H9 (cell line): ENCODE results near the gene FADD. TPM values are rescaled to one million over a fixed set of nuclear protein-coding genes. Genes with fewer than 3 reads are reported as not detected.

Experiments
- DNase-seq: peaks from one replicate; pipeline ENCODE4 v3.0.0-alpha.2; 2017
- H2AFZ ChIP-seq: one replicate; pipeline ENCODE4 v1.6.1; 2013; ENCODE audit warnings: mild to moderate bottlenecking, low read length, control low read depth, moderate library complexity
- H2AK5ac ChIP-seq: 2 replicates; pipeline ENCODE4 v1.6.1; 2013; ENCODE audit warnings: low read length, control low read depth, mixed read lengths; ENCODE audit not compliant: insufficient read length
- H2BK120ac ChIP-seq: one replicate; pipeline ENCODE4 v1.6.1; 2013; ENCODE audit warnings: low read depth, mild to moderate bottlenecking, low read length, control low read depth, inconsistent platforms; ENCODE audit not compliant: poor library complexity, severe bottlenecking
- H2BK12ac ChIP-seq: 2 replicates; pipeline ENCODE4 v1.6.1; 2013; ENCODE audit warnings: low read length, control low read depth, mixed read lengths, low read depth; ENCODE audit not compliant: insufficient read length
- H2BK15ac ChIP-seq: 2 replicates; pipeline ENCODE4 v1.6.1; 2013; ENCODE audit warnings: low read depth, low read length, control low read depth
- H2BK20ac ChIP-seq: one replicate; pipeline ENCODE4 v1.6.1; 2013; ENCODE audit warnings: low read depth, mild to moderate bottlenecking, low read length, control low read depth, inconsistent platforms; ENCODE audit not compliant: poor library complexity, severe bottlenecking
- H2BK5ac ChIP-seq: 2 replicates; pipeline ENCODE4 v1.6.1; 2013; ENCODE audit warnings: low read length, control low read depth, mixed read lengths; ENCODE audit not compliant: insufficient read length
- H3K14ac ChIP-seq: 2 replicates; pipeline ENCODE4 v1.6.1; 2013; ENCODE audit warnings: low read length, control low read depth; ENCODE audit not compliant: insufficient read depth
- H3K18ac ChIP-seq: 2 replicates; pipeline ENCODE4 v1.6.1; 2013; ENCODE audit warnings: low read depth, mild to moderate bottlenecking, mixed read lengths, low read length, control low read depth; ENCODE audit not compliant: insufficient read length
- H3K23ac ChIP-seq: 2 replicates; pipeline ENCODE4 v1.6.1; 2013; ENCODE audit warnings: low read length, control low read depth, mixed read lengths, low read depth; ENCODE audit not compliant: insufficient read length
- H3K23me2 ChIP-seq: 2 replicates; pipeline ENCODE4 v1.6.1; 2013; ENCODE audit warnings: low read depth, mild to moderate bottlenecking, mixed read lengths, low read length, control low read depth; ENCODE audit not compliant: insufficient read length, poor library complexity, severe bottlenecking
- H3K27ac ChIP-seq: 2 replicates; pipeline ENCODE4 v1.5.1; 2013; ENCODE audit warnings: low read length, control low read depth, mixed read lengths, low read depth; ENCODE audit not compliant: insufficient read length
- H3K27me3 ChIP-seq: 2 replicates; pipeline ENCODE4 v1.6.1; 2013; ENCODE audit warnings: low read length, control low read depth, inconsistent platforms; ENCODE audit not compliant: insufficient read depth
- H3K4ac ChIP-seq: 2 replicates; pipeline ENCODE4 v1.6.1; 2013; ENCODE audit warnings: low read depth, mild to moderate bottlenecking, control low read depth, inconsistent platforms, low read length, moderate library complexity
- H3K4me1 ChIP-seq: 2 replicates; pipeline ENCODE4 v1.6.1; 2013; ENCODE audit warnings: low read length, control low read depth, inconsistent platforms; ENCODE audit not compliant: insufficient read depth
- H3K4me2 ChIP-seq: 2 replicates; pipeline ENCODE4 v1.6.1; 2013; ENCODE audit warnings: low read length, control low read depth, mixed read lengths; ENCODE audit not compliant: insufficient read length, insufficient read depth
- H3K56ac ChIP-seq: 2 replicates; pipeline ENCODE4 v1.6.1; 2013; ENCODE audit warnings: low read depth, mild to moderate bottlenecking, mixed read lengths, low read length, control low read depth; ENCODE audit not compliant: insufficient read length
- H3K79me1 ChIP-seq: 2 replicates; pipeline ENCODE4 v1.6.1; 2013; ENCODE audit warnings: low read depth, mild to moderate bottlenecking, moderate library complexity, low read length, control low read depth, inconsistent platforms; ENCODE audit not compliant: insufficient read depth, poor library complexity, severe bottlenecking
- H3K79me2 ChIP-seq: 2 replicates; pipeline ENCODE4 v1.6.1; 2013; ENCODE audit warnings: low read length, control low read depth, inconsistent platforms; ENCODE audit not compliant: insufficient read depth
- H3K9ac ChIP-seq: 2 replicates; pipeline ENCODE4 v1.6.1; 2013; ENCODE audit warnings: low read length, control low read depth, mixed read lengths; ENCODE audit not compliant: insufficient read length; ENCODE audit errors: extremely low read depth
- H3K9me3 ChIP-seq: one replicate; pipeline ENCODE4 v1.6.1; 2013; ENCODE audit warnings: low read depth, low read length, inconsistent platforms; ENCODE audit not compliant: control insufficient read depth
- H3T11ph ChIP-seq: one replicate; pipeline ENCODE4 v1.6.1; 2013; ENCODE audit warnings: mild to moderate bottlenecking, low read length, control low read depth, inconsistent platforms
- H4K20me1 ChIP-seq: one replicate; pipeline ENCODE4 v1.6.1; 2013; ENCODE audit not compliant: control insufficient read depth, insufficient read length, insufficient read depth
- H4K5ac ChIP-seq: 2 replicates; pipeline ENCODE4 v1.6.1; 2013; ENCODE audit warnings: low read depth, mild to moderate bottlenecking, mixed read lengths, low read length, control low read depth; ENCODE audit not compliant: insufficient read length
- H4K8ac ChIP-seq: replicated peaks from 2 replicates; pipeline ENCODE4 v1.6.1; 2013; ENCODE audit warnings: low read length, control low read depth, mixed read lengths, low read depth; ENCODE audit not compliant: insufficient read length
- H4K91ac ChIP-seq: 2 replicates; pipeline ENCODE4 v1.6.1; 2013; ENCODE audit warnings: low read depth, mild to moderate bottlenecking, moderate library complexity, mixed read lengths, low read length, control low read depth; ENCODE audit not compliant: insufficient read length
- H3K27ac Mint-ChIP-seq, 3 experiments: 2 replicates in 2 of 3; 3 replicates in 1 of 3; pipeline ENCODE4 v1.8.0; 2020 to 2021; ENCODE audit warnings: mixed read lengths in 3 of 3, mild to moderate bottlenecking in 1 of 3, moderate library complexity in 1 of 3
- H3K27me3 Mint-ChIP-seq: 2 replicates; pipeline ENCODE4 v1.8.0; 2021; ENCODE audit warnings: low read depth, mild to moderate bottlenecking, moderate library complexity, mixed read lengths
- H3K36me3 Mint-ChIP-seq, 3 experiments: 2 replicates in 2 of 3; 3 replicates in 1 of 3; pipeline ENCODE4 v1.8.0; 2020 to 2021; ENCODE audit warnings: low read depth in 3 of 3, mixed read lengths in 3 of 3; ENCODE audit not compliant: insufficient read depth in 1 of 3
- H3K4me1 Mint-ChIP-seq, 2 experiments: 2 replicates each; pipeline ENCODE4 v1.8.0; 2020; ENCODE audit warnings: mixed read lengths in 2 of 2
- H3K4me3 Mint-ChIP-seq, 2 experiments: 2 replicates in 1 of 2; 3 replicates in 1 of 2; pipeline ENCODE4 v1.8.0; 2020 to 2021; ENCODE audit warnings: mild to moderate bottlenecking in 2 of 2, mixed read lengths in 2 of 2, moderate library complexity in 1 of 2
- H3K9me3 Mint-ChIP-seq, 2 experiments: 2 replicates in 1 of 2; 3 replicates in 1 of 2; pipeline ENCODE4 v1.8.0; 2020; ENCODE audit warnings: mild to moderate bottlenecking in 2 of 2, mixed read lengths in 2 of 2, moderate library complexity in 1 of 2
- WGBS: extraction: QIAGEN DNeasy Blood & Tissue Kit; methylation state at CpG from one replicate; pipeline ENCODE4 v1.1.7; 2013; ENCODE audit warnings: missing lambda C conversion rate, low lambda C conversion rate, mixed read lengths; ENCODE audit not compliant: insufficient read length; ENCODE audit errors: extremely low coverage; 5-methylcytosine and 5-hydroxymethylcytosine counted together
- total RNA-seq: library from RNA; stranded (reverse); gene quantifications from 2 replicates; pipeline ENCODE4 v1.2.1, GENCODE V29; 2021
- TF ChIP-seq, protein P1 (sequence below): fragments of 200-600 bp; sonication (generic); conservative IDR thresholded peaks from 3 replicates; pipeline ENCODE4 v1.8.0; 2021; ENCODE audit warnings: antibody characterized with exemption, mild to moderate bottlenecking

FADD gene
- total RNA-seq, 1 experiment from 2014 or later: 51.1 TPM

- no CpG with 5 or more reads among the region's 10 CpGs for WGBS
- no peak overlapping the region for H3K27ac ChIP-seq
- no peak overlapping the region for H3K4ac ChIP-seq
- H2BK20ac ChIP-seq: no peak overlapping the region
- Mint-ChIP-seq H3K4me3 (no peak overlapping the region), H3K27me3 (peaks cover 6% of the 10 kb centered on the region), H3K36me3 (no peaks in the 10 kb centered on the region), H3K27ac (no peak overlapping the region), H3K4me1 (peaks cover 16 to 17% of the 10 kb centered on the region in 2 experiments), H3K9me3 (peaks cover 0 to 2% of the 10 kb centered on the region in 2 experiments; a peak in 1 of 5 replicates)
- H3K4me2 ChIP-seq: no peak overlapping the region
- H4K8ac ChIP-seq: no peak overlapping the region
- no peak for DNase-seq
- no peaks in the 10 kb centered on the region for H3K9me3 ChIP-seq
- no peaks in the 10 kb centered on the region for H4K20me1 ChIP-seq
- H3K79me1 ChIP-seq: no peaks in the 10 kb centered on the region
- TF ChIP-seq, protein P1, sequence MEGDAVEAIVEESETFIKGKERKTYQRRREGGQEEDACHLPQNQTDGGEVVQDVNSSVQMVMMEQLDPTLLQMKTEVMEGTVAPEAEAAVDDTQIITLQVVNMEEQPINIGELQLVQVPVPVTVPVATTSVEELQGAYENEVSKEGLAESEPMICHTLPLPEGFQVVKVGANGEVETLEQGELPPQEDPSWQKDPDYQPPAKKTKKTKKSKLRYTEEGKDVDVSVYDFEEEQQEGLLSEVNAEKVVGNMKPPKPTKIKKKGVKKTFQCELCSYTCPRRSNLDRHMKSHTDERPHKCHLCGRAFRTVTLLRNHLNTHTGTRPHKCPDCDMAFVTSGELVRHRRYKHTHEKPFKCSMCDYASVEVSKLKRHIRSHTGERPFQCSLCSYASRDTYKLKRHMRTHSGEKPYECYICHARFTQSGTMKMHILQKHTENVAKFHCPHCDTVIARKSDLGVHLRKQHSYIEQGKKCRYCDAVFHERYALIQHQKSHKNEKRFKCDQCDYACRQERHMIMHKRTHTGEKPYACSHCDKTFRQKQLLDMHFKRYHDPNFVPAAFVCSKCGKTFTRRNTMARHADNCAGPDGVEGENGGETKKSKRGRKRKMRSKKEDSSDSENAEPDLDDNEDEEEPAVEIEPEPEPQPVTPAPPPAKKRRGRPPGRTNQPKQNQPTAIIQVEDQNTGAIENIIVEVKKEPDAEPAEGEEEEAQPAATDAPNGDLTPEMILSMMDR: no peak
- H3K56ac ChIP-seq: no peak overlapping the region
- no peaks in the 10 kb centered on the region for H3K27me3 ChIP-seq
- H2BK15ac ChIP-seq: no peak overlapping the region
- H2AFZ ChIP-seq: no peak overlapping the region
- H3K23me2 ChIP-seq: no peaks in the 10 kb centered on the region
- no peak overlapping the region for H4K91ac ChIP-seq
- no peak overlapping the region for H3K18ac ChIP-seq
- no peaks in the 10 kb centered on the region for H3K79me2 ChIP-seq
- no peak overlapping the region for H2BK120ac ChIP-seq
- no peak overlapping the region for H2AK5ac ChIP-seq
- H2BK12ac ChIP-seq: no peak overlapping the region
- H3K14ac ChIP-seq: no peak overlapping the region
- H2BK5ac ChIP-seq: no peak overlapping the region
- H3T11ph ChIP-seq: no peak overlapping the region
- H3K9ac ChIP-seq: no peak overlapping the region
- H4K5ac ChIP-seq: no peak overlapping the region
- no peaks in the 10 kb centered on the region for H3K4me1 ChIP-seq
- no peak overlapping the region for H3K23ac ChIP-seq
Measured at GRCh38 chr11:70229737-70230136, 26.6 kb downstream of the FADD start.
